GM12878 (cell line): ENCODE data around the gene SCAANT1. TPM values are rescaled to one million over a fixed set of nuclear protein-coding genes. Genes with fewer than 3 reads are reported as not detected.

ENCODE experiments used
- ATAC-seq: fragments of 200-7000 bp; cut with Tn5 transposase; 3 replicates; pipeline ENCODE4 v1.9.1; 2020; ENCODE audit warnings: mild to moderate bottlenecking, moderate library complexity
- BruUV-seq: library from RNA; stranded (reverse); fragments of 400-500 nt; replicated peaks from 2 replicates; lab custom pipeline; 2021; lab: Mats Ljungman, UMichigan
- CTCF ChIA-PET: fragments of 300-600 bp; sonication (Branson Sonifier 250); formaldehyde crosslinking; extraction: SDS; loops from one replicate; lab custom pipeline; 2021; ENCODE audit warnings: inconsistent platforms; lab: Yijun Ruan, JAX
- POLR2A ChIA-PET: fragments of 350-600 bp; formaldehyde crosslinking; extraction: SDS; loops from one replicate; lab custom pipeline; 2021; ENCODE audit warnings: inconsistent platforms; lab: Charles Lee
- RAD21 ChIA-PET: fragments of 300-600 bp; sonication (Branson Sonifier 250); formaldehyde crosslinking; loops from one replicate; lab custom pipeline; 2023; ENCODE audit warnings: antibody characterized with exemption; ENCODE audit not compliant: unreplicated experiment; lab: Charles Lee
- SMC1A ChIA-PET: fragments of 300-600 bp; sonication (Branson Sonifier 250); formaldehyde crosslinking; loops from one replicate; lab custom pipeline; 2023; ENCODE audit not compliant: unreplicated experiment, uncharacterized antibody; lab: Charles Lee
- DNase-seq: peaks from one replicate; pipeline ENCODE4 v3.0.0-alpha.2; 2011; ENCODE audit warnings: low read depth, low spot score
- FAIRE-seq: peaks from 3 replicates; lab custom pipeline; 2011; peaks lifted over from hg19 to GRCh38; lab: Jason Lieb, UNC
- H2AFZ ChIP-seq: 2 replicates; pipeline ENCODE4 v1.6.0; 2011; ENCODE audit warnings: low read depth, low read length, control low read depth; ENCODE audit not compliant: control insufficient read depth
- H3K27ac ChIP-seq: 2 replicates; pipeline ENCODE4 v1.5.1; 2011; ENCODE audit warnings: control low read depth; ENCODE audit not compliant: control insufficient read depth, insufficient read depth
- H3K27me3 ChIP-seq, 2 experiments: replicated peaks in 1 of 2; 2 replicates each; pipeline versions ENCODE4 v1.6.0 to v1.6.1; 2011; ENCODE audit warnings: low read length in 1 of 2; ENCODE audit not compliant: control insufficient read depth in 2 of 2, insufficient read depth in 2 of 2
- H3K36me3 ChIP-seq, 2 experiments: 2 replicates each; pipeline ENCODE4 v1.5.1; 2011; ENCODE audit warnings: low read length in 1 of 2; ENCODE audit not compliant: control insufficient read depth in 2 of 2, insufficient read depth in 2 of 2
- H3K4me1 ChIP-seq: 2 replicates; pipeline ENCODE4 v1.6.1; 2011; ENCODE audit warnings: mild to moderate bottlenecking, low read length, moderate library complexity, mixed read lengths; ENCODE audit not compliant: control insufficient read depth, insufficient read depth
- H3K4me2 ChIP-seq: 2 replicates; pipeline ENCODE4 v1.6.0; 2011; ENCODE audit warnings: control low read depth; ENCODE audit not compliant: control insufficient read depth, insufficient read depth
- H3K4me3 ChIP-seq: fragments of 200-600 bp; sonication (generic); 2 replicates; pipeline ENCODE4 v1.5.1; 2016
- H3K79me2 ChIP-seq: 2 replicates; pipeline ENCODE4 v1.6.0; 2011; ENCODE audit warnings: low read length; ENCODE audit not compliant: control insufficient read depth, insufficient read depth
- H3K9ac ChIP-seq: 2 replicates; pipeline ENCODE4 v1.8.0; 2011; ENCODE audit warnings: low read length, control low read depth, mixed read lengths; ENCODE audit not compliant: control insufficient read depth, insufficient read depth
- H3K9me3 ChIP-seq: replicated peaks from 3 replicates; pipeline ENCODE4 v1.5.1; 2011; ENCODE audit warnings: mild to moderate bottlenecking, low read length; ENCODE audit not compliant: control insufficient read depth, insufficient read depth
- H4K20me1 ChIP-seq: 2 replicates; pipeline ENCODE4 v1.6.0; 2011; ENCODE audit not compliant: control insufficient read depth, insufficient read depth
- BMI1 ChIP-seq: fragments of 450-650 bp; IDR thresholded peaks from 2 replicates; pipeline ENCODE4 v1.6.1; 2016; ENCODE audit warnings: mild to moderate bottlenecking, moderate library complexity, borderline replicate concordance
- ETV6 ChIP-seq, 2 experiments: fragments of 450-650 bp in 1 of 2; IDR thresholded peaks in 1 of 2; conservative IDR thresholded peaks in 1 of 2; 2 replicates each; pipeline ENCODE4 v1.6.1; 2014; ENCODE audit warnings: antibody characterized with exemption in 1 of 2, borderline replicate concordance in 1 of 2, low read depth in 1 of 2, mild to moderate bottlenecking in 1 of 2, moderate library complexity in 1 of 2
- KLF5 ChIP-seq: fragments of 450-650 bp; IDR thresholded peaks from 2 replicates; pipeline ENCODE4 v1.6.1; 2014; ENCODE audit warnings: mild to moderate bottlenecking; ENCODE audit not compliant: partially characterized antibody
- MEF2A ChIP-seq: IDR thresholded peaks from 2 replicates; pipeline ENCODE4 v1.6.1; 2011; ENCODE audit warnings: low read depth, mild to moderate bottlenecking, low read length, moderate library complexity; ENCODE audit not compliant: insufficient read depth
- PKNOX1 ChIP-seq: fragments of 450-650 bp; IDR thresholded peaks from 2 replicates; pipeline ENCODE4 v1.6.1; 2016; ENCODE audit warnings: mild to moderate bottlenecking
- TBL1XR1 ChIP-seq: IDR thresholded peaks from 2 replicates; pipeline ENCODE4 v1.6.1; 2012; ENCODE audit warnings: low read depth, low read length, improper control_type of control experiment
- WRNIP1 ChIP-seq: IDR thresholded peaks from 2 replicates; pipeline ENCODE4 v1.6.1; 2011; ENCODE audit warnings: low read depth, low read length, improper control_type of control experiment, borderline replicate concordance
- ZBED1 ChIP-seq: IDR thresholded peaks from 2 replicates; pipeline ENCODE4 v1.6.1; 2016; ENCODE audit warnings: borderline replicate concordance
- ZBTB11 ChIP-seq: fragments of 450-650 bp; formaldehyde crosslinking; IDR thresholded peaks from 2 replicates; pipeline ENCODE4 v1.5.0; 2022; ENCODE audit warnings: mild to moderate bottlenecking, missing genetic modification characterization
- ZSCAN29 ChIP-seq: fragments of 450-650 bp; IDR thresholded peaks from 2 replicates; pipeline ENCODE4 v1.6.1; 2017; ENCODE audit warnings: mild to moderate bottlenecking, moderate library complexity
- WGBS: methylation state at CpG from one replicate; pipeline ENCODE4 v1.1.6; 2016; ENCODE audit warnings: low lambda C conversion rate; ENCODE audit not compliant: insufficient replicate concordance, insufficient coverage; ENCODE audit errors: missing lambda C conversion rate; 5-methylcytosine and 5-hydroxymethylcytosine counted together
- in situ Hi-C: fragments of 300-500 bp; cut with MboI; formaldehyde crosslinking; loops from 9 replicates; pipeline ENCODE4 v1.14.3; 2018; ENCODE audit warnings: mixed read lengths
- intact Hi-C: fragments of 100-400 bp; cut with micrococcal nuclease; formaldehyde crosslinking; loops from one replicate; pipeline ENCODE4 v1.14.2; 2022; ENCODE audit not compliant: unreplicated experiment
- polyA plus RNA-seq, 11 experiments: library from polyadenylated mRNA; depleted of rRNA in 4 of 11; unstranded in 6 of 11; stranded (reverse) in 5 of 11; fragments of >200 nt; fragmentation: Nextera tagmentation in 4 of 11; fragmentation: Illumina TruSeq in 1 of 11; extraction: Ambion mirVana in 4 of 11; extraction: Trizol in 1 of 11; gene quantifications; 1 replicate in 1 of 11; 2 replicates in 10 of 11; pipeline versions ENCODE4 v1.2.1 to v1.2.3, GENCODE V29; 2011 to 2016; ENCODE audit warnings: inconsistent platforms in 2 of 11, missing spikeins in 2 of 11, low read depth in 1 of 11
- total RNA-seq, 4 experiments: library from RNA; depleted of rRNA in 3 of 4; stranded (reverse); fragments of >200 nt in 3 of 4; fragmentation: Illumina TruSeq in 1 of 4; extraction: Trizol in 1 of 4; gene quantifications; 2 replicates each; pipeline versions ENCODE4 v1.2.1 to v1.2.3, GENCODE V29; 2013 to 2021

SCAANT1 gene
- total and polyA plus RNA-seq, 10 of the 15 experiments (the other 5 are each of a cell fraction or from before 2014, with no cell fraction given), result 0.60 to 1.7 (median 0.95) TPM; not detected in 6

- RAD21 ChIA-PET, result no interaction called here
- peaks cover 52% of the 10 kb centered on the region for H3K79me2 ChIP-seq
- no peak; the same call in 2 of the 3 replicates for ATAC-seq
Observed at GRCh38 chr3:63878394-63879060, 33.7 kb downstream of the SCAANT1 start.

GRCh38 chr3:63877737-63878393 lies 34.3 kb downstream of the SCAANT1 start:
- POLR2A ChIA-PET, result interaction anchor here (0.6 to 2.0 kb wide), 4 partner anchors 12 to 77 kb away, joined by 3 to 6 read pairs (median 4); no protein-coding TSS in a partner anchor
- CTCF ChIA-PET, result interaction anchor here (0.6 to 2.3 kb wide), 5 partner anchors 12 to 248 kb away, joined by 3 to 8 read pairs (median 4); partner anchors contain the start of gene C3orf49
- no peaks in the 10 kb centered on the region for H3K9me3 ChIP-seq
- no TSS peak for BruUV-seq
- no peaks in the 10 kb centered on the region for H3K27me3 ChIP-seq
- no peak overlapping the region for H3K27ac ChIP-seq
- FAIRE-seq (no peak), ATAC-seq (no peak), DNase-seq (no peak)
- in situ Hi-C loops (no loop called here), intact Hi-C loops (no loop called here)
- WGBS, result 96% methylated on average over 3 of the region's 3 CpGs
- H3K36me3 ChIP-seq, result no peaks in the 10 kb centered on the region; a peak in 1 of 4 replicates
- H3K4me3 ChIP-seq, result no peak overlapping the region
- H3K4me2 ChIP-seq, result no peak overlapping the region
- no peak overlapping the region for H3K9ac ChIP-seq
- no peak overlapping the region for H2AFZ ChIP-seq
- SMC1A ChIA-PET, result interaction anchor here (1.7 to 2.9 kb wide), 4 partner anchors 9 to 130 kb away, joined by 6 to 14 read pairs (median 8); no protein-coding TSS in a partner anchor
- H3K4me1 ChIP-seq, result no peaks in the 10 kb centered on the region
- RAD21 ChIA-PET, result no interaction called here
- no peaks in the 10 kb centered on the region; the same call in 1 of the 2 replicates for H4K20me1 ChIP-seq
- peaks cover 47% of the 10 kb centered on the region for H3K79me2 ChIP-seq
- TF ChIP-seq ZBED1 (no peak), ZSCAN29 (no peak), ZBTB11 (CRISPR knock-in tag) (no peak), MEF2A (no peak), KLF5 (no peak), WRNIP1 (no peak), TBL1XR1 (no peak), PKNOX1 (no peak)

More at GRCh38 chr3:63878394-63879060, 33.7 kb downstream of the SCAANT1 start:
- FAIRE-seq (no peak), DNase-seq (no peak)
- Histone ChIP-seq H3K27ac (no peak overlapping the region), H3K36me3 (no peaks in the 10 kb centered on the region; a peak in 1 of 4 replicates), H3K9me3 (no peaks in the 10 kb centered on the region), H3K4me2 (no peak overlapping the region), H3K27me3 (no peaks in the 10 kb centered on the region), H4K20me1 (no peaks in the 10 kb centered on the region; the same call in 1 of the 2 replicates), H3K4me3 (no peak overlapping the region), H2AFZ (no peak overlapping the region), H3K4me1 (no peaks in the 10 kb centered on the region), H3K9ac (no peak overlapping the region)
- no peak for TF ChIP-seq BMI1
- TF ChIP-seq ETV6 (conservative IDR thresholded peaks at IDR 0.05 in 1 of 2, IDR thresholded peaks at IDR 0.05 in 1 of 2; ENCODE audit: borderline replicate concordance in 1 of 2, low read depth in 1 of 2), result 0 out of 4 replicates have a peak, but pooled peaks of 1 of the 2 experiments have one; percentile 41
- in situ Hi-C loops, result no loop called here
- CTCF ChIA-PET, result interaction anchor here (0.6 to 2.1 kb wide), 2 partner anchors 60 to 249 kb away, joined by 3 to 8 read pairs; partner anchors contain the start of gene C3orf49
- SMC1A ChIA-PET, result interaction anchor here (1.7 to 2.5 kb wide), 2 partner anchors 10 to 31 kb away, joined by 6 to 10 read pairs; no protein-coding TSS in a partner anchor
- 63% methylated on average over 2 of the region's 2 CpGs for WGBS
- no TSS peak for BruUV-seq
- POLR2A ChIA-PET, result interaction anchor here (2.0 kb wide), 1 partner anchor 11 kb away, joined by 6 read pairs; no protein-coding TSS in a partner anchor
- intact Hi-C loops, result no loop called here
